HEK293 (cell line): ENCODE results near the gene OVCH1.

Experiments
- CTCF ChIA-PET: fragments of 350-600 bp; formaldehyde crosslinking; extraction: SDS; loops from one replicate; lab custom pipeline; 2021; ENCODE audit warnings: antibody characterized with exemption; lab: Yijun Ruan, JAX
- POLR2A ChIA-PET: fragments of 300-600 bp; formaldehyde crosslinking; extraction: SDS; loops from one replicate; lab custom pipeline; 2020; ENCODE audit warnings: antibody characterized with exemption, inconsistent platforms; lab: Yijun Ruan, JAX
- H3K27ac ChIP-seq: fragments of 200-500 bp; sonication (Bioruptor generic); 2 replicates; pipeline ENCODE4 v1.5.1; 2014; ENCODE audit warnings: low read depth, low read length, control low read depth, inconsistent platforms; ENCODE audit errors: extremely low read depth
- H3K36me3 ChIP-seq, 2 experiments: fragments of 200-500 bp in 1 of 2; sonication (Bioruptor generic) in 1 of 2; 1 replicate in 1 of 2; 2 replicates in 1 of 2; pipeline ENCODE4 v1.5.1; 2014 to 2017; ENCODE audit warnings: inconsistent platforms in 2 of 2, low read length in 2 of 2; ENCODE audit not compliant: control insufficient read depth in 2 of 2, insufficient read depth in 1 of 2
- H3K4me1 ChIP-seq: fragments of 200-500 bp; sonication (Bioruptor generic); 2 replicates; pipeline ENCODE4 v1.5.1; 2014; ENCODE audit warnings: mild to moderate bottlenecking, low read length, inconsistent platforms; ENCODE audit not compliant: control insufficient read depth, insufficient read depth
- H3K4me3 ChIP-seq: 2 replicates; pipeline ENCODE4 v1.5.1; 2011; ENCODE audit warnings: low read depth, mild to moderate bottlenecking, control low read depth, low read length, moderate library complexity
- H3K9me3 ChIP-seq: fragments of 200-500 bp; sonication (Bioruptor generic); 2 replicates; pipeline ENCODE4 v1.5.1; 2014; ENCODE audit warnings: low read depth, low read length, inconsistent platforms; ENCODE audit not compliant: control insufficient read depth, insufficient read depth
- BCL11B ChIP-seq: fragments of 450-650 bp; formaldehyde crosslinking; IDR thresholded peaks from 2 replicates; pipeline ENCODE4 v1.5.1; 2016; ENCODE audit warnings: low read depth, missing biosample characterization, missing genetic modification characterization
- HOXD13 ChIP-seq: sonication (generic); formaldehyde crosslinking; IDR thresholded peaks from 2 replicates; pipeline ENCODE4 v1.8.0; 2022; ENCODE audit warnings: missing genetic modification reagents, borderline replicate concordance
- INSM2 ChIP-seq: fragments of 450-650 bp; formaldehyde crosslinking; IDR thresholded peaks from 2 replicates; pipeline ENCODE4 v1.5.1; 2016; ENCODE audit warnings: missing biosample characterization, missing genetic modification characterization
- MEIS1 ChIP-seq: sonication (generic); formaldehyde crosslinking; IDR thresholded peaks from 2 replicates; pipeline ENCODE4 v1.8.1; 2022; ENCODE audit warnings: missing genetic modification reagents, mild to moderate bottlenecking, borderline replicate concordance
- TCF7L2 ChIP-seq: IDR thresholded peaks from 2 replicates; pipeline ENCODE4 v1.6.1; 2011; ENCODE audit warnings: low read depth, mild to moderate bottlenecking, inconsistent platforms, low read length, moderate library complexity, borderline replicate concordance
- ZBTB10 ChIP-seq: fragments of 450-650 bp; formaldehyde crosslinking; IDR thresholded peaks from 2 replicates; pipeline ENCODE4 v1.5.1; 2016; ENCODE audit warnings: missing biosample characterization, missing genetic modification characterization
- ZNF10 ChIP-seq: fragments of 450-650 bp; formaldehyde crosslinking; IDR thresholded peaks from 2 replicates; pipeline ENCODE4 v1.5.1; 2017; ENCODE audit warnings: missing biosample characterization, missing genetic modification characterization
- ZNF112 ChIP-seq: fragments of 450-650 bp; formaldehyde crosslinking; IDR thresholded peaks from 2 replicates; pipeline ENCODE4 v1.5.0; 2017; ENCODE audit warnings: missing biosample characterization, missing genetic modification characterization
- ZNF132 ChIP-seq: fragments of 450-650 bp; formaldehyde crosslinking; IDR thresholded peaks from 2 replicates; pipeline ENCODE4 v1.5.1; 2017; ENCODE audit warnings: missing biosample characterization, missing genetic modification characterization, borderline replicate concordance
- ZNF157 ChIP-seq: fragments of 450-650 bp; formaldehyde crosslinking; IDR thresholded peaks from 2 replicates; pipeline ENCODE4 v1.5.1; 2016; ENCODE audit warnings: missing biosample characterization, missing genetic modification characterization
- ZNF19 ChIP-seq: fragments of 450-650 bp; formaldehyde crosslinking; IDR thresholded peaks from 2 replicates; pipeline ENCODE4; 2016; ENCODE audit warnings: missing biosample characterization, missing genetic modification characterization, low read depth
- ZNF2 ChIP-seq: fragments of 450-650 bp; formaldehyde crosslinking; IDR thresholded peaks from 2 replicates; pipeline ENCODE4 v1.5.1; 2016; ENCODE audit warnings: missing biosample characterization, missing genetic modification characterization
- ZNF211 ChIP-seq: fragments of 450-650 bp; formaldehyde crosslinking; IDR thresholded peaks from 2 replicates; pipeline ENCODE4 v1.5.1; 2016; ENCODE audit warnings: low read depth, missing biosample characterization, missing genetic modification characterization
- ZNF221 ChIP-seq: fragments of 450-650 bp; formaldehyde crosslinking; IDR thresholded peaks from 2 replicates; pipeline ENCODE4 v1.5.1; 2017; ENCODE audit warnings: missing biosample characterization, missing genetic modification characterization, borderline replicate concordance
- ZNF266 ChIP-seq: fragments of 450-650 bp; formaldehyde crosslinking; IDR thresholded peaks from 2 replicates; pipeline ENCODE4 v1.5.1; 2016; ENCODE audit warnings: missing biosample characterization, missing genetic modification characterization, low read depth
- ZNF311 ChIP-seq: fragments of 450-650 bp; formaldehyde crosslinking; IDR thresholded peaks from 2 replicates; pipeline ENCODE4 v1.5.1; 2017; ENCODE audit warnings: missing biosample characterization, missing genetic modification characterization, borderline replicate concordance
- ZNF354C ChIP-seq: fragments of 450-650 bp; formaldehyde crosslinking; IDR thresholded peaks from 2 replicates; pipeline ENCODE4 v1.5.1; 2016; ENCODE audit warnings: missing biosample characterization, missing genetic modification characterization, low read depth, borderline replicate concordance
- ZNF521 ChIP-seq: fragments of 450-650 bp; formaldehyde crosslinking; IDR thresholded peaks from 2 replicates; pipeline ENCODE4 v1.5.1; 2017; ENCODE audit warnings: missing biosample characterization, mild to moderate bottlenecking, missing genetic modification characterization
- ZNF600 ChIP-seq: fragments of 450-650 bp; formaldehyde crosslinking; IDR thresholded peaks from 2 replicates; pipeline ENCODE4 v1.5.1; 2016; ENCODE audit warnings: missing biosample characterization, missing genetic modification characterization
- ZNF623 ChIP-seq: fragments of 450-650 bp; formaldehyde crosslinking; IDR thresholded peaks from 2 replicates; pipeline ENCODE4 v1.5.1; 2016; ENCODE audit warnings: missing biosample characterization, missing genetic modification characterization
- ZNF701 ChIP-seq: fragments of 450-650 bp; formaldehyde crosslinking; IDR thresholded peaks from 2 replicates; pipeline ENCODE4 v1.5.1; 2016; ENCODE audit warnings: missing biosample characterization, missing genetic modification characterization
- ZNF747 ChIP-seq: fragments of 450-650 bp; formaldehyde crosslinking; IDR thresholded peaks from 2 replicates; pipeline ENCODE4 v1.5.1; 2016; ENCODE audit warnings: missing biosample characterization, missing genetic modification characterization
- ZNF776 ChIP-seq: fragments of 450-650 bp; formaldehyde crosslinking; IDR thresholded peaks from 2 replicates; pipeline ENCODE4 v1.5.0; 2017; ENCODE audit warnings: missing biosample characterization, missing genetic modification characterization, borderline replicate concordance
- ZNF843 ChIP-seq: fragments of 450-650 bp; formaldehyde crosslinking; IDR thresholded peaks from 2 replicates; pipeline ENCODE4 v1.5.1; 2016; ENCODE audit warnings: missing biosample characterization, missing genetic modification characterization
- TF ChIP-seq, protein P1 (sequence below): fragments of 450-650 bp; formaldehyde crosslinking; IDR thresholded peaks from 2 replicates; pipeline ENCODE4 v1.5.1; 2016; ENCODE audit warnings: missing biosample characterization, missing genetic modification characterization
- TF ChIP-seq, protein P2 (sequence below): fragments of 450-650 bp; formaldehyde crosslinking; IDR thresholded peaks from 2 replicates; pipeline ENCODE4 v1.5.1; 2017; ENCODE audit warnings: missing biosample characterization, missing genetic modification characterization

The OVCH1 gene

GRCh38 chr12:29451888-29452287, 45.6 kb downstream of the OVCH1 start:
- no peaks in the 10 kb centered on the region for H3K4me1 ChIP-seq
- POLR2A ChIA-PET, result no interaction called here
- no peak overlapping the region for H3K27ac ChIP-seq
- H3K4me3 ChIP-seq, result no peak overlapping the region
- TF ChIP-seq ZNF747, result no peak
- TF ChIP-seq HOXD13 (CRISPR knock-in tag), result no peak
- no peak for TF ChIP-seq ZNF623 (tag by site-specific recombination)
- no peak for TF ChIP-seq ZNF600 (tag by site-specific recombination)
- no peak for TF ChIP-seq ZNF843 (tag by site-specific recombination)
- no peak for TF ChIP-seq ZNF132 (tag by site-specific recombination)
- no peak for TF ChIP-seq ZNF10 (tag by site-specific recombination)
- no peak for TF ChIP-seq TCF7L2
- TF ChIP-seq ZNF157, result no peak
- TF ChIP-seq ZNF19, result no peak
- no peak for TF ChIP-seq MEIS1 (CRISPR knock-in tag)
- TF ChIP-seq, protein P1, sequence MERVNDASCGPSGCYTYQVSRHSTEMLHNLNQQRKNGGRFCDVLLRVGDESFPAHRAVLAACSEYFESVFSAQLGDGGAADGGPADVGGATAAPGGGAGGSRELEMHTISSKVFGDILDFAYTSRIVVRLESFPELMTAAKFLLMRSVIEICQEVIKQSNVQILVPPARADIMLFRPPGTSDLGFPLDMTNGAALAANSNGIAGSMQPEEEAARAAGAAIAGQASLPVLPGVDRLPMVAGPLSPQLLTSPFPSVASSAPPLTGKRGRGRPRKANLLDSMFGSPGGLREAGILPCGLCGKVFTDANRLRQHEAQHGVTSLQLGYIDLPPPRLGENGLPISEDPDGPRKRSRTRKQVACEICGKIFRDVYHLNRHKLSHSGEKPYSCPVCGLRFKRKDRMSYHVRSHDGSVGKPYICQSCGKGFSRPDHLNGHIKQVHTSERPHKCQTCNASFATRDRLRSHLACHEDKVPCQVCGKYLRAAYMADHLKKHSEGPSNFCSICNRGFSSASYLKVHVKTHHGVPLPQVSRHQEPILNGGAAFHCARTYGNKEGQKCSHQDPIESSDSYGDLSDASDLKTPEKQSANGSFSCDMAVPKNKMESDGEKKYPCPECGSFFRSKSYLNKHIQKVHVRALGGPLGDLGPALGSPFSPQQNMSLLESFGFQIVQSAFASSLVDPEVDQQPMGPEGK (tag by site-specific recombination), result no peak
- no peak for TF ChIP-seq ZNF354C
- TF ChIP-seq ZNF776 (tag by site-specific recombination), result no peak
- no peak for TF ChIP-seq ZNF112 (tag by site-specific recombination)
- CTCF ChIA-PET, result interaction anchor here (0.5 kb wide), 1 partner anchor 62 kb away, joined by 5 read pairs; no protein-coding TSS in a partner anchor
- H3K36me3 ChIP-seq, result no peaks in the 10 kb centered on the region
- no peaks in the 10 kb centered on the region for H3K9me3 ChIP-seq

- H3K36me3 ChIP-seq, result no peaks in the 10 kb centered on the region
- H3K27ac ChIP-seq, result no peak overlapping the region
- CTCF ChIA-PET, result no interaction called here
- H3K4me3 ChIP-seq, result no peak overlapping the region
- TF ChIP-seq ZNF521 (tag by site-specific recombination), result no peak
- TF ChIP-seq, protein P2, sequence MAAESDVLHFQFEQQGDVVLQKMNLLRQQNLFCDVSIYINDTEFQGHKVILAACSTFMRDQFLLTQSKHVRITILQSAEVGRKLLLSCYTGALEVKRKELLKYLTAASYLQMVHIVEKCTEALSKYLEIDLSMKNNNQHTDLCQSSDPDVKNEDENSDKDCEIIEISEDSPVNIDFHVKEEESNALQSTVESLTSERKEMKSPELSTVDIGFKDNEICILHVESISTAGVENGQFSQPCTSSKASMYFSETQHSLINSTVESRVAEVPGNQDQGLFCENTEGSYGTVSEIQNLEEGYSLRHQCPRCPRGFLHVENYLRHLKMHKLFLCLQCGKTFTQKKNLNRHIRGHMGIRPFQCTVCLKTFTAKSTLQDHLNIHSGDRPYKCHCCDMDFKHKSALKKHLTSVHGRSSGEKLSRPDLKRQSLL (tag by site-specific recombination), result no peak
- TF ChIP-seq ZNF2 (tag by site-specific recombination), result no peak
- TF ChIP-seq TCF7L2, result no peak
- TF ChIP-seq ZNF112 (tag by site-specific recombination), result no peak
- TF ChIP-seq ZNF266 (tag by site-specific recombination), result no peak
- TF ChIP-seq ZNF211 (tag by site-specific recombination), result no peak
- TF ChIP-seq BCL11B (tag by site-specific recombination), result no peak
- TF ChIP-seq ZBTB10 (tag by site-specific recombination), result no peak
- TF ChIP-seq INSM2 (tag by site-specific recombination), result no peak
- TF ChIP-seq ZNF701, result no peak
- no peak for TF ChIP-seq ZNF311 (tag by site-specific recombination)
- TF ChIP-seq ZNF221, result no peak
- POLR2A ChIA-PET, result no interaction called here
- no peaks in the 10 kb centered on the region for H3K4me1 ChIP-seq
- H3K9me3 ChIP-seq, result no peaks in the 10 kb centered on the region
Measured at GRCh38 chr12:29448157-29448556, 49.3 kb downstream of the OVCH1 start.
